NCI-H2227 treated with DMSO at 0.1 percent for 48 hours (cell line): ENCODE measurements around the gene SYT9.

Experiments
- DNase-seq: peaks from one replicate; lab custom pipeline; 2025; lab: John Stamatoyannopoulos, UW

Gene SYT9

DNA sequence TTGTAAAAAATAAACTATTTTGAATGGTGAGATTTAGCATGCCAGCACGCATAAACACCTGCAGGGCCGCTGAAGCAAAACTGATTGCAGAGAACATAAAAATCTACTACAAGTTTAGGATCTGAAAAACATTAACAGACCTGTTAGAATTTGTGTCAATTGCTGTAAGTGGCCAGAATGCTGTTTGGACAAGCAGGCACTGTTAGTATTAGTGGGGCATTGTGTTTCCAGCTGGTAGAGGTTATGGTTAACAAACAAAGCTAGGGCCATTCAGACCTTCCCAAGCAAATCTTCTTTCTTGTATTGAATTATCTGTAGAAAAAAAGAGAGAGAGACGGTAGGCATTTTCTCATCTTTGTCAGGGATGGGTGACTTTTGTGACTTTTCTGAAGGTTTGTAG lies 176.0 kb downstream of the SYT9 start:
- no peak for DNase-seq

DNA sequence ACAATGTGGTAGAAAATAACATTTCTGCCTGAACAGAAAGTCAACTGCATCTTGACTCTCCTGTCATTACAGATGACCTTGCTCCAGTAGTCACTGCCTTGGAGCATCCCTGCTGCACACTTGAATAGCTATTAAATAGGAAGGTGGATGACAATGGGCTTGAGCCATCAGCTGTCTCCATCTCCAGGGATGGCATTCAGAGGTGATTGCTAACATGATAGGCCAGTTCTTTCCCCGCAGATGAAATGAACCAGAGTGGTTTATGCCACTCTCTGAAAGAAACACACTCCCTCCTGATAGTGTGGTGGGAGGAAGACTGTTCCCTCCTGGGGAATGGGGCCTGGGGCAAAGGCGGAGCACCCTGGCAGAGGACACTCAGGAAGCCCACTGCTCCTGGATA lies 176.5 kb downstream of the SYT9 start:
- no peak for DNase-seq

DNA sequence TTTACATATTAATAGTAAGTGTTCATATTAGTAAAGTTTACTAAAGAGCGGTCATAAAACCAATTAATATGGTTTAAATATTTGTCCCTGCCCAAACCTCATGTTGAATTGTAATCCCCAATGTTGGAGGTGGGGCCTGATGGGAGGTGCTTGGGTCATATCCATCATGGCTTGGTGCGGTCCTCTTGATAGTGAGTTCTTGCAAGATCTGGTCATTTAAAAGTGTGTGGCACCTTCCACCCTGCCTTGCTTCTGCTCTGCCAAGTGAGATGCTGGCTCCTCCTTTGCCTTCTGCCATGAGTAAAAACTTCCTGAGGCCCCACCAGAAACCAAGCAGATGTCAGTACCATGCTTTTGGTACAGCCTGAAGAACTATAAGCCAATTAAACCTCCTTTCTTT lies 178.8 kb downstream of the SYT9 start:
- no peak for DNase-seq

GRCh38 chr11:7435176-7435575 lies 183.5 kb downstream of the SYT9 start:
- DNase-seq: no peak

- DNase-seq: no peak
These were observed 184.4 kb downstream of the SYT9 start for GRCh38 chr11:7436146-7436545.

GRCh38 chr11:7436657-7437056 lies 185.0 kb downstream of the SYT9 start:
- DNase-seq: no peak

DNA sequence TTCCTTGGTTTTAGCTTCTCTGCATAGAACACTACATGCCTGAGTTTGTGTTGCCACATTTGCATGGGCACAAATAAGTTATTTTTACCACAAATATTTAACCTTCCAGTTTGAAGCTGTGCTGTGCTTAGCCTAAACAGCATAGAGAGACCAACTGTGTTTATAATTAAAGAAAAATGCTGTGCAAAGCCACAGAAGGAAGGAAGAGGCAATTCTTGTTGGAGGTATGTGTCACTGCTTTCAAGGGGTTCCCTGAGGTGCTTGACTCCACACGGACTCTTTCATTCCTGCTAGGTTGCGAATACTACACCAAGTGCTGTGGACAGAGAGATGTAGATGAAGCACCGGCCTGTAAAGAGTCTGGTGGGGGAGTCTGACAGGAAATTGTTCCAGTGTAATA lies 186.0 kb downstream of the SYT9 start:
- no peak for DNase-seq

DNA sequence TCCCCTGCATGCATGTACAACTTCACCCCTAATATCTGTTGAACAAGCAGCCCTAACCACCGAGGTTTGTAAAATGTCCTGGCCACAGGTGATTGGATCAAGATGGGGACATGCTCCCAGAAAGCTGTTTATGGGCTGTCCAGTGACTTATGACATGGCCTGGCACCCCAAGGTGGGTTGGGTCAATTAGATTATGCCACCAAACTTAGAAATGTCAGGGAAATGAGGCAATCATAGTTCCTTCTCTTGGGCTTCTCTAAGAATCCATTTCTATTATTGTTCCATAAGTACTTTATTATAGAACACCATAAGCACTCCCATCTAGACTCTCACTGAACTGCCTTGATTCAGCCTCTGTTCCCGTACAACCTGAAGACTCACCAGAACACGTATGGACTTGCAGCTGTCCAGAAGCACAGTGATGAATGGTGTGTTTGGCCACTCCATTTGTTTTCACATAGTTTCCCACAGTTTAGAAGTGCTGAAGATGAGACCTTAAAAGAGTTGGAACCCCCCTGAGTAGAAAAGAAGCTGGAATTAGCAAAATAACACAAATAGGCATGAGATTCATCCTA lies 188.1 kb downstream of the SYT9 start:
- no peak for DNase-seq

DNA sequence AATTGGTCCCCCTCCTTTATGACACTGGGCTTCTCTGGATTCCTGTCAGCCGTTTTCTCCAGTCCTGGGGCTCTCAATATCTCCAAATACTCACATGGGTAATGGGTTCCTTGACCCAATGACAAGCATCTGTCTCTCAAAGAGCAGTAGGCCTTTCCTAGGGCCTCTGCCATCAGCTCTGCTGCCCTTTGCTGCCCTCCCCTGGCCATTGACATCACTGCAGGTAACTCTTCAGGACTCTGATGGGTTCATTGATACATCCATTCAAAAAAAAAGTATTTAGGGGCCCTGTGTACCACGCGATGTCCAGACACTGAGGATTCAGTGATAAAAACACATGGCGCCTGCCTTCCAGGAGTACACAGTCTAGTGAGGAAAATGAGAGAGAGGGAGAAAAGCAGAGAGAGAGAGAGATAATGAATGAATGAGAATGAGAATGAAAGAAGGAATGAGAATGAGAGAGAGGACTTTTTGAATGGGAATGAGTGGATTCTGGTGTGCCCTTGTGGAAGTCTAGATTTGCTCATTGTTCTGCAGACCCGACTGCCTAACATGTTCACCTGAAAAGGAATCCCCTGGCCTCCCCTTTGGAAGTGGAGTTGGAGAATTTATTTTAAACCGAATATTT lies 191.0 kb downstream of the SYT9 start:
- DNase-seq: peak; percentile 11

DNA sequence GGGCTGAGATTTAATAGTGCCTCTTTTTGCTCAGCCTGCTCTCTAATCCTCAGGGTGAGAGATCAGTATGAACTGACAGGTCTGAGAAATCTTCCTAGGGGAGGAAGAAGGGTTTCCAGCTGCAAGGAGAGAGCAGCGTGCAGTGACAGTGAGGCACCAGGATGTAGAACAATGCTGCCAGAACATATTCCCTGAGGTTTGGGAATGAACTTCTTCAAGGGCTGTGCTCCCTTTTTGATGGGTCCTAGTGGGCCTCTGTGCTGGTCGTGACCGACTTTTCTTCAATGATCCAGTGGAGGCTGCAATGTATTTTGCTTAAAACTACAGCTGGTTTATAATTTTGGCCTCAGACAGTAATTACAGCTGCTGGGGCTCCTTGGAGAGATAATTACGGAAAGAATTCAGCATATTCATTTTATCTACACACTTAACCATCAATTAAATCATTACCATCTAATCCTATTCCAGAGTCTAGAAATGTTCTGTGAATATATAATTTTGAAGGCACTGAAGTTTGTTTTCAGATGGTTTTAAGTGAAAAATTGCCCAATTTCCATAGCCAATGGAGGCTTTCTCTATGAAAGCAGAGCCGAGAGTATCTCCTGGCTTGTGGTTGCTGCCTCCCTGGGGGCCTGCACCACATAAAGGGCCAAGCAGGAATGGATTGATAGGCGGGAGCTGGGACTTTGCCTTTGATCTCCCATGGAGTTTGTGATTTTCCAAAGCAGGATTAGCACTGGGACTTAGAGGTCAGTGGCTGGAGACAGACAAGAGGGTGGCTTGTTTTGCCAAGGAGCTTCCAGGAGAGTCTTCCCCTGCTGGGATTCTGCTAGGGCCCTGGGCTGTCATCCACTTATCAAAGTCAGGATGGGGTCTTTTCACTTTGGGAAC lies 192.6 kb downstream of the SYT9 start:
- no peak for DNase-seq

DNA sequence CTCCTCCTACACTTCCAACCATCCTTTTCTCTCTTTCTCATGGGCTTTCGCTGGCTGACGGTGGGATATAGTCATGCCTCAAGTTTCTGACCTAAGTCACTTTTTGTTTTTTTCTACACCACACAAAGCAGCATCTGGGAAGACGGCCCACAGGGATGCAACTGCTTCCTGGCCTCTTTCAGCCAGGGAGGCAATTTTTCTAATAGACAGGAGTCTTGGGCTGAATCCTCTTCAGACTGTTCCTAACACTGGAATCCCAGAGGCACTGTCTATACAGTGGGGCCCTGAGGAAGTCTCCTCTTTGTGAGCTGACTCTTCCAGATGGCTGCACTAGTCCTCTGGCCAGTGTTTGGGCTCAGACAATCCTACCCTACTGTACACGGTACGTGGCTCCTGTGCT lies 193.9 kb downstream of the SYT9 start:
- no peak for DNase-seq

- DNase-seq: no peak
These were observed 196.5 kb downstream of the SYT9 start for GRCh38 chr11:7448201-7448600.

GRCh38 chr11:7449211-7449840 lies 197.6 kb downstream of the SYT9 start:
- no peak for DNase-seq

- DNase-seq: no peak
These were observed 198.1 kb downstream of the SYT9 start for GRCh38 chr11:7449841-7450214.

DNA sequence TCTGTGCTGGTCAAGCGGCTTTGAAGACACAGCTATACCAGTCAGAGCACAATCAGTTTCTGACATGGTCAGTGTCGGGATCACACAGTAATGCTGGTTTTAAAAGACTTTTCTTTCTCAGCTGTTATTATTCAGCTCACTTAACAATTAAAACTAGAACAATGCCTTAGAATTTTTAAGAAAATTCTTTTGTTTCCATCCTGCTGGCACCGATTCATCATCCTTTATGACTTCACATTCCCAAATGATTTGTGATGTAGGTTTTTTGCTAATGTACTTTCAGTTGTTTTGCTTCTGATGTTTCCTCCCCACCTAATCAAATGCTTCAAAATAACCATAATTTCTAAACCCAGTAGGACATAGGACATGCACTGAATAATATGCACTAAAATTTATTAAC lies 199.1 kb downstream of the SYT9 start:
- DNase-seq: no peak

DNA sequence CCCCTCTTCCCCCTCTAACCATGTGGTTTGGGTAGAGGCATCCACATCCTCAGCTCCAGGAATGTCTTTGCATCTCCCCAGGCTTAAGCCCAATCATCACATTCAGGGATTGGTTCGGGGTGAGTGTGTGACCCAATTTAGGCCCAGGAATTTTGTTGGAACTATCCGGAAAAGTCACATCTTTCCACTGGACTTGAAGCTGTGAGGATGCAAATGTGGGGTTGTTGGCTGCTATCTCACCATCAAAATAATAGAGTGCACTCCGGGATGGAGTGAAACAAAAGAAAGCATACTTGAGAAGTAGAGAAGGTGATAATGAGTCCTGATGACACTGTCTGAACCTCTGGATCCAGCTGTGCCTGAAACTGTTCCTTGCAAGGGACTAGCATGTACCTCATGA lies 199.8 kb downstream of the SYT9 start:
- DNase-seq: no peak

GRCh38 chr11:7451952-7452494 lies 200.3 kb downstream of the SYT9 start:
- DNase-seq: no peak

- no peak for DNase-seq
These were observed 203.2 kb downstream of the SYT9 start for GRCh38 chr11:7454854-7455253.

- no peak for DNase-seq
These were observed 205.5 kb downstream of the SYT9 start for GRCh38 chr11:7457211-7457610.

DNA sequence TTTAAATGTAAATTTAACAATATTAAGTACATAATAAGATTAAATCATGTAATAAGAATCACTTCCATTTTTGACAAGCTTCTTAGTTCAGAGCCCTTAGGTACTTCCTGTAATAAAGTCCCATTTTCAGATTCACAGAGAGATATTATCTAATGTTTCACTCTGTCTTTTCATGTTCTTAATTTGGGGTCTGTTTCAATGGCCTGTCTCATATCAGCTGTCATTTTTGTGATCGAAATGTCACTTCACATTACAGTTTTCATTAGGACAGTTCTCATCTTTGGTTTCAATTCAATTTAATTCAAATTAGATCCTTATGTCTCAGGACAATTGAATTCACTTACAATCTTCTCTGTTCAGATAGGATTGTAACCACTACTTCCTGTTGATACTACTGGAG lies 211.0 kb downstream of the SYT9 start:
- no peak for DNase-seq

DNA sequence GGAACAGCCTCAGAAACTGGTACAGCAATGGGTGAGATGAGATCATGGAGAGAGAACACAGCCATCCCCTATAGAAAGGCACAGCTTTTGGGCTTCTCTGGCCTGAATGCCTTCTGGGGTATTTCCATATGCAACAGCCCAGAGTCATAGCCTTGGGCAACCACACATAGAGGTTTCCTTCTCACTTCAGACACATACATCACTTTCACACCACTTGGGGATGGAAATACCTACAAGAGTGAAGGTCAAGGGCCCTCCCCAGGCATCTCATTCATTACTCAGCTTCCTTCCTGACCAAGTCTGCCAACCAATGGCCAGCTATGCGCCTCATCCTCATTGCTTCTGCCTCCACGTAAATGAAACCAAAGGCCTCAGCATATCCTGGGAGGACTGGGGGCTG lies 215.9 kb downstream of the SYT9 start:
- no peak for DNase-seq

- no peak for DNase-seq
These were observed 217.7 kb downstream of the SYT9 start for GRCh38 chr11:7469351-7469865.
